GM08714 (cell line): Measurements from ENCODE around the gene SLC27A1.
"Not testable (repeated sequence)": the region's sequence is repeated elsewhere in the genome, so short reads cannot be mapped to it uniquely, and the experiment has no call there.

Experiments used
- H3K4me3 ChIP-seq: fragments of 200-500 bp; sonication (Bioruptor generic); 2 replicates; pipeline ENCODE4 v1.5.1; 2014; ENCODE audit warnings: mild to moderate bottlenecking, low read length, inconsistent platforms
- ZNF274 ChIP-seq: IDR thresholded peaks from 2 replicates; pipeline ENCODE4 v1.6.1; 2012; ENCODE audit warnings: mild to moderate bottlenecking, low read depth, low read length

Gene SLC27A1

DNA sequence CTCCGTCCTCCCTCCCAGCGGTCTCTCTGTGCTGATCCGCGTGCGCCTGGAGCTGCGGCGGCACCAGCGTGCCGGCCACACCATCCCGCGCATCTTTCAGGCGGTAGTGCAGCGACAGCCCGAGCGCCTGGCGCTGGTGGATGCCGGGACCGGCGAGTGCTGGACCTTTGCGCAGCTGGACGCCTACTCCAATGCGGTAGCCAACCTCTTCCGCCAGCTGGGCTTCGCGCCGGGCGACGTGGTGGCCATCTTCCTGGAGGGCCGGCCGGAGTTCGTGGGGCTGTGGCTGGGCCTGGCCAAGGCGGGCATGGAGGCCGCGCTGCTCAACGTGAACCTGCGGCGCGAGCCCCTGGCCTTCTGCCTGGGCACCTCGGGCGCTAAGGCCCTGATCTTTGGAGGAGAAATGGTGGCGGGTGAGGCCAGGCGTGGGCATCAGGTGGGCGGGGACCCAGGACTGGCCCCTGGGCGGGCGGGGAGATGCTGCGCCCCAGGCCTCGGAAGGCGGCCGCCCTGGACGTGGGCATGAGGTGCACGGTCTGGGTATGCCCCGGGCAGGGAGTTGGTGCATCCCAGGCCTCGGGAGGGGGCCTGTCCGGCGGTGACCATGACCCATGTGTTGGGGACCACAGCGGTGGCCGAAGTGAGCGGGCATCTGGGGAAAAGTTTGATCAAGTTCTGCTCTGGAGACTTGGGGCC lies 16.4 kb downstream of the SLC27A1 start:
- no peak for TF ChIP-seq ZNF274
- H3K4me3 ChIP-seq: no peak overlapping the region

DNA sequence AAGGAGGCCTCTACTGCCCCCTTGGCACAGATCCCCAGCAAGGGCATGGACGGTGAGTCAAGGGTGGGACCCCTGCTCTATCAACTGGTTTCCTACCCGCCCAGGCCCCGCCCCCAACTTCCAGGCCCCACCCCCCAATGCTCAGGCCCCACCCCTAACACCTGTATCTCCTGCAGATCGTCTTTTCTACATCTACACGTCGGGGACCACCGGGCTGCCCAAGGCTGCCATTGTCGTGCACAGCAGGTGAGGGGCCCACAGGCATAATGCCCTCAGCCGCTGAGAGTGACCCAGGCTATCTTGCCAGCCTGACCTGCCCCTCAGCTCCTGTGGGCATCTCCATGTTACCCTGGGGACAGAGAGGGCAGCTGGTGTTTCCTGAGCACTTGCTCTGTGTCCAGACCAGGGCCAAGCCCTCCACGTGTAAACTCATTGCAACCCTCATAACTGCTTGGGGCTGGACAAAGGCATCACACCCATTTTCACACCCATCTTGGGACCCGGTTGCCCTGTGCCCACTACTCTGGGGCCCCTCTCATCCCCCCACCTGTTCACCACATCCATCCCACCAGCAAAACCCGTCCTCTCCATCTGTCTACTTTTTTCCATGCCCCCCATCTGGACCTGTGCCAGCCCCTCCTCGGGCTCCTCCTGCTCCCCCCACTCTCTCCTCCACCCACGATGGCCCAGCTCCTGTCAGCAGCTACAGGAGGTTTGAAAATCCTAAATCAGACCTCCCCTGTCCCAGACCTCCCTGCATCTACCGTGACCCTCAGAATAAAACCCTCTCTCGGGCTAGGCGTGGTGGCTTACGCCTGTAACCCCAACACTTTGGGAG lies 17.2 kb downstream of the SLC27A1 start:
- TF ChIP-seq ZNF274: no peak
- H3K4me3 ChIP-seq: no peak overlapping the region

DNA sequence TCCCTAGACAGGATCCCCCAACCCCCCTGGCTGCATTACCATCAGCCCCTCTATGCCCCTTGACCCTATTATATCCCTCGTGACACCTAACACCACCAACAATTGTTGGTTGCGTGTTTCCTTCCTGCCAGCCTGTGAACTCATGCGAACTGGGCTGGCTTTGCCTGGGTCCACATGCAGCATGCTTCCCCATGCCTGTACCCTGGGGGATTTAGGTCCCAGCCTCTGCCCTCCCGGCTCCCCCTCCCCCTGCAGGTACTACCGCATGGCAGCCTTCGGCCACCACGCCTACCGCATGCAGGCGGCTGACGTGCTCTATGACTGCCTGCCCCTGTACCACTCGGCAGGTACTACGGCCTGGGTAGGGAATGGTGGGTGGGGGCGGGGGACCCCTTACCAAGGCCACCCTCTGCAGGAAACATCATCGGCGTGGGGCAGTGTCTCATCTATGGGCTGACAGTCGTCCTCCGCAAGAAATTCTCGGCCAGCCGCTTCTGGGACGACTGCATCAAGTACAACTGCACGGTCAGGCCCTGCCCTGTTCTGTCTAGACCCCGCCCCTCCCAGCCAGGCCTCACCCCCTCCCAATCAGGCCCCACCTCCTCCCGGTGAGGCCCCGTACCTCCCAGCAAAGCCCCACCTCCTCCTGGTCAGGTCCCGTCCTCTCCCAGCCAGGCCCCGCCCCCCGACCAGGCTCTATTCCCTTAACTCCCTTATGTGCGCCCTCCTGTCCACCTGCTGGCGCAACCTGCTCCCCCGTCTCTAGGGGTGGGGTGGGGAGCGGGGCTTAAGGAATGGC lies 18.5 kb downstream of the SLC27A1 start:
- H3K4me3 ChIP-seq: no peak overlapping the region
- TF ChIP-seq ZNF274: no peak

DNA sequence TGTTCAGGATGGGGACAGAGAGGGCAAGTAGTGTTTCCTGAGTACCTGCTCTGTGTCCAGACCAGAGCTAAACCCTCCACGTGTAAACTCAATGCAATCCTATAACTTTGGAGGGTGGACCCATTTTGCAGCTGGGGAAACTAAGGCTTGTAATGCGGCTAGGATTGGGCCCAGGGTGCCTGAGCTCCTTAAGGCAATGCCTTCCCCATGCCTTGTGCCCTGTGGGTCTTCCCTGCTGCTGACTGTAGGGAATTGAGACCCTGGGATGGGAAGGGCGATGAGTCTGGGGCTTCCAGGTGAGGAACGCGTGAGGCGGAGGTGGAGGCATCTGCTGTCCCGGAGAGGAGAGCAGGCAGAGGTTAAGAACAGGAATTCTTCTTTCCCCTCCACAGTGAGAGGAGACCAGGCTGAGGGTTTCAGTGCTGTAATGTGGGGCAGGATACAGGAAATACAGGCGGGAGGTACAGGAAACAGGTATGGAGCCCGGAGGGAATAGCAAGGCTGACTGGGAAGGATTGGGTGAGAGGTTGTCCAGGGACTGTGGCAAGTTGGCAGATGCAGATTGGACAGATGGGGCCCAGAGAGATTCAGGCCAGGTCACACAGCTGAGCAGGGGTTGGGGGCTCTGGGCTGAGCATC lies 19.2 kb downstream of the SLC27A1 start:
- no peak overlapping the region for H3K4me3 ChIP-seq
- TF ChIP-seq ZNF274: no peak

DNA sequence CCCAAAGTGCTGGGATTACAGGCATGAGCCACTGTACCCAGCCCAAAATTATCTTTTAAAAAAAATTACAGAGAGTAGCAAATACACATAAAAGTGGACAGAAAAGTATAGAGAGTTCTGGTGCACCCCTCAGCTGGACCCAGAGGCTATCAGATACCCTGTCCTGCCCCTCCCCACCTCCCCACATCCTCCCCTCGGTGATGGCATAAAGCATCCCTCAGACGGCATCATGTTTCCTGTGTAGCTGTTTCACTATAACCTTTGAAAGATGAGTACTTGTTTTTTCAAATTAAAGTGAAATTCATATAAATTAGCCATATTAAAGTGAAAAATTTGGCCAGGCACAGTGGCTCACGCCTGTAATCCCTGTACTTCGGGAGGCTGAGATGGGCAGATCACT lies 20.1 kb downstream of the SLC27A1 start:
- H3K4me3 ChIP-seq: no peak overlapping the region
- no peak for TF ChIP-seq ZNF274

DNA sequence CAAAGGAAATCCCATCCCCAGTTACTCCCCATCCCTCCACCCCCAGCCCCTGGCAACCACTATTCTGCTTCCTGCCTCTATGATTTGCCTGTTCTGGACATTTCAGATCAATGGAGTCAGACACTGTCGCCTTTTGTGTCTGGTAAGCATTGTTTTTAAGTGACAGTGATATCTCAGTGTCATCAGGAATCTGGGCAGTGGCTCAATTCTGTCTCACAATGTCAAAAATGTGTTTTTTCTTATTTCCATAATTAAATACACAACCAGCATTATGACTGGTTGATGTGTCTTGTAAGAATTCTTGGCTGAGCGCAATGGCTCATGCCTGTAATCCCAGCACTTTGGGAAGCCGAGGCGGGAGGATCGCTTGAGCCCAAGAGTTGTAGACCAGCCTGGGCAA lies 21.0 kb downstream of the SLC27A1 start:
- no peak for TF ChIP-seq ZNF274
- no peak overlapping the region for H3K4me3 ChIP-seq

DNA sequence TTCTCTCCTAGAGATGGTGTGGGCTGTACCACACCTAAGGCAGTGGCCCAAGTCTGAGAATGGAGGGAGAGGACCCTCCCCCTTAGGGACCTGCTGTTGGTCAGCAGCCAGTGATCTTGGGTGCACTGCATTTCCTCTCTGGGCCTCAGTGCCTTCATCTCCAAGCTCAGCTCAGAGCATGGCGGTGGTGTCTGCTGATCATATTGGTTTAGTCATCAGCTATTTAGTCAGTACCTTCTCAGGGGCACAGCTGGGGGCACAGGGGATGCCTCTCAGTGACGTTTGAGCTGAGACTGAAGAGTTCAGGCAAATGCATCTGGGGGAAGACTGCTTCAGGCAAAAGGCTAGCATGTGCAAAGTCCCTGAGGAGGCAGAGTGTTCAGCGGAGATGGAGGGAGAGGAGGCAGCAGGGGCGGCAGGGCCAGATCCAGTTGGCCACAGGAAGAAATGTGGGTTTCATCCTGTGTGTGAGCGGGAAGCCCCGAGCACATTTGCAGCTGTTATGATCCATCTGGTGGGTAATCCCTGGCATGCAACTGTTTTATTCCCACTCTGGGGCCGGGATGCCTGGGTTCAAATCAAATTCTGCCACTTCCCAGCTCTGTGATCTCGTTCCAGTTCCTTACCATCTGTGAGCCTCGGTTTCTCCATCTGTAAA lies 25.4 kb downstream of the SLC27A1 start:
- no peak for TF ChIP-seq ZNF274
- no peak overlapping the region for H3K4me3 ChIP-seq

DNA sequence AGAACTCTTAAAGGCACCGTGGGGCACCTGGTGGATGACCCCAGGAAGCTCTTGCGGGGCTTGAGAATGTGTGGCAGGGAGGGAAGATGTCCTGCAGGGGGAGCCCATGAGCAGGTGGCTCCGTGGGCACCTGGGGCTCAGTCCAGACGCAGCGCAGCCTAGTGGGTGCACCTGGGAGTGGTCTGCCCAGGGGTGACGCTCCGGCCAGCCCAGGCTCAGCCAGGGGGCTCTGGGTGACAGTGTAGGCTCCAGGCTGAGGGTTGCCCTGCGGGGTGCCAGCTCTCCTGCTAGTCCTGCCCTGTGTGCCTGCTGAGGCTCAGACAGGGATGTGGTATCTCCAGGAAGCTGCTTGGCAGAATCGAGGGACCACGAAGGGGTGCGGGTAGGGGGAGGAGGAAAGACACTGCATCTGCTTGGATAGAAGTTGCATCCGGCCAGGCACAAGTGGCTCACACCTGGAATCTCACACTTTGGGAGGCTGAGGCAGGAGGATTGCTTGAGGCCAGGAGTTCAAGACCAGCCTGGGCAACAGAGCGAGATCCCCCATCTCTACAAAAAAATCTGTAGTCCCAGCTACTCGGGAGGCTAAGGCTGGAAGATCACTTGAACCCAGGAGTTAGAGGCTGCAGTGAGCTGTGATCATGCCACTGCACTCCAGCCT lies 26.1 kb downstream of the SLC27A1 start:
- no peak for TF ChIP-seq ZNF274
- H3K4me3 ChIP-seq: no peak overlapping the region

DNA sequence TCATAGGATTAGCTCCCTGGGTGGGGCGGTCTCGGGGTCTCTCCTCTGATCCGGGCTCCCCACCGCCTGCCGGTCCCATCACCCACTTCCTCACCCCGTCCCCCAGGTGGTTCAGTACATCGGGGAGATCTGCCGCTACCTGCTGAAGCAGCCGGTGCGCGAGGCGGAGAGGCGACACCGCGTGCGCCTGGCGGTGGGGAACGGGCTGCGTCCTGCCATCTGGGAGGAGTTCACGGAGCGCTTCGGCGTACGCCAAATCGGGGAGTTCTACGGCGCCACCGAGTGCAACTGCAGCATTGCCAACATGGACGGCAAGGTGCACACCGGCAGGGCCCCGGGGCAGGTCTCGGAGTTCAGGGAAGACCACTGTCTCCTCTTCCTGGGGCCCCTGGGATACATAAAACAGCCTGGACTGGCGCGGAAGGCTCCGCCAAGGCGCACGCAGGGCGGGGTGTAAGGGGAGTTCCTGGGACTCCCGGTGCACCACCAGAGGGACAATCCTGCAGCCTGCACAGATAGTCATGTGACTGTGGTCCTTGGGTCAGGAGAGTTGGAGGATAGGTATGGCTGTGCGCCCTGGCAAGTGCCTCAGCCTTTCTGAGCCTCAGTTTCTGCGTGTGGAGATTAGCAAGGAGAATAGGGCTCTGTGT lies 26.9 kb downstream of the SLC27A1 start:
- TF ChIP-seq ZNF274: no peak
- no peak overlapping the region for H3K4me3 ChIP-seq

DNA sequence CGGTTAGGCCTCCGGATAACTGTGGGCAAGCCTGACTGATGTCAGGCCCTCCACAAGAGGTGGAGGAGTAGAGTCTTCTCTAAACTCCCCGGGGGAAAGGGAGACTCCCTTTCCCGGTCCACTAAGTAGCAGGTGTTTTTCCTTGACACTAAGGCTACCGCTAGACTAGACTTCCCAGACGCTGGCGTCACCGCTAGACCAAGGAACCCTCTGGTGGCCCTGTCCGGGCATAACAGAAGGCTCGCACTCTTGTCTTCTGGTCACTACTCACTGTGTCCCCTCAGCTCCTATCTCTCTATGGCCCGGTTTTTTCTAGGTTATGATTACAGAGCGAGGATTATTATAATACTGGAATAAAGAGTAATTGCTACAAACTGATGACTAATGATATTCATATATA lies 28.7 kb downstream of the SLC27A1 start:
- H3K4me3 ChIP-seq: not testable (repeated sequence)

DNA sequence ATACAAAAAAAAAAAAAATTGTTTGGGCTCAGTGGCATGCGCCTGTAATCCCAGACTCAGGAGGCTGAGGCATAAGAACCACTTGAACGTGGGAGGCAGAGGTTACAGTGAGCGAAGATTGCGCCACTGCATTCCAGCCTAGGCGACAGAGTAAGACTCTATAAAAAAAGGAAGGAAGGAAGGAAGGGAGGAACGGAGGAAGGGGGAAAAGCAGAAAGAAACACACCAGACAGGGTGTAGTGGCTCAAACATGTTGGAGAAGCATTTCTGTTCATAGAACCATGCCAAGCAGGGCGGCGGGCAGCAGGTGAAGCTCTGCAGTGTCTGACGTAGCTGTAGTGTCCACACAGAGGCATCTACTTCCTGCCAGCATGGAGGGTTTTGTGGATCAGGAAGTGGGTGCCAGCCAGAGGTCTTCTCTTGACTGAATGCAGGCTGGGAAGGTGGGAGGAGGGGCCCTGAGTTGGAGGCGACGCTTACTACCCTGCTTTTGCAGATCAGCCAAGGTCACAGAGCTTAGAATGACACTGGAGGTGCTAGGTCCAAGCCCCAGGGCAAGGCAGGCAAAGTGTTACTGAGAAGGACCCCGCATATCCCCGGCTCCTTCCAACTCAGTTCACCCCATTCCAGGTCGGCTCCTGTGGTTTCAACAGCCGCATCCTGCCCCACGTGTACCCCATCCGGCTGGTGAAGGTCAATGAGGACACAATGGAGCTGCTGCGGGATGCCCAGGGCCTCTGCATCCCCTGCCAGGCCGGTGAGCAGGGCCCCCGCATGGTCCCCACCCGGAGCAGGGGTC lies 29.5 kb downstream of the SLC27A1 start:
- H3K4me3 ChIP-seq: no peak overlapping the region
- no peak for TF ChIP-seq ZNF274
